Inflammatory macrophage (primary cell): ENCODE data around the gene CUL1.

Source experiments
- DNase-seq, 2 donors: peaks; one replicate each; pipeline ENCODE4 v3.0.0-alpha.2; 2020 to 2022

Gene CUL1

GRCh38 chr7:148807436-148807835 is 108.7 kb downstream of the CUL1 start:
- DNase-seq, result no peak

- no peak for DNase-seq
Measured at GRCh38 chr7:148809856-148810255, 111.2 kb downstream of the CUL1 start.

DNA sequence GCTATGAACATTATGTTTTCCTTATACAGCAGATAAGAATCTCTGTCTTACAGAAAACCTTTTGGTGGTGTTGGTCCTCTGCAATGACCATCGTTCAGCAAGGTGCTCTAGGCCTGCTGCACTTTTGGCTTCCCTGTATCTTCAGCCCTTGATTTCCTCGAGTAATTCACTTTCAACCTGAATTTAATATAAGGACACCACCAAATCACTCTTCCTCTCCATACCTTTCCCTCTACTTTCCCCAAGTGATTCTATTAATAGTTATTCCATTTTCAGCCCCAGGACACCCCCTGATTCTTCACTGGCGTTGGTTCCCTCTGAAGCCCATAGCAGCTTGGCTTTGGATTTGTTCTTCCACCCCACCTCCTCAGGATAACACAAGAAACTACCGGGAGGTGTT is 113.2 kb downstream of the CUL1 start:
- no peak for DNase-seq

GRCh38 chr7:148813890-148814289 is 115.2 kb downstream of the CUL1 start:
- no peak for DNase-seq

GRCh38 chr7:148814922-148815559 is 116.3 kb downstream of the CUL1 start:
- DNase-seq, result no peak

GRCh38 chr7:148815612-148816011 is 116.9 kb downstream of the CUL1 start:
- DNase-seq, result no peak

DNA sequence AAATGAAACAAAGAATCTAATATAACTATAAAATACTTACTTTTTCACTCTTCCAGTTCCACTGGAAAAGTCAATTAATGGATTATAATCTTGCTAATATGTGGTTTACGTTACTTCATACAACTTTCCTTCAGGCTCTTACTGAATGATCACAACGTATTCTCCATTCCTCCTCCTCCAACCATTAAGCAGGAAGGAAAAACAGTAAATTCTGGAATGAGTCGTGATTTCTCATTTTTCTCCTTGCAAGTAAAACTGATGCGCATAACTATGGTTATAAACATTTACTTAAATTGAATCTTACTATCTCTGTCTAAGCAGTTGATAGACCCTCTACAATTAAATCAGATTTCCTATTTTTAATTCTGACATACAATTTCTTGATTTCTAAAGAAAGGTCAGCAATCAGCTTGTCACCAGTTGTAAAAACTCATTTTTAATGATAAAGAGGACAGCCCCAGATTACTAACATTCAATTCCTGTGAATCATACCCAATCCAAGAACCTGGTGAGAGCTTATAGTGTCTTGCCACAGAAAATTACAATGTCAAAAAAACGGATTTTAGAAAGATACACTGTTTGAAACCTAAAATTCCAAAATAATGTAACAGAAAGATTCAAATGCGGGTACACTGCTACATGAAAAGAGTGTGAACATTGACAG is 121.1 kb downstream of the CUL1 start:
- no peak for DNase-seq

- no peak for DNase-seq
Measured at GRCh38 chr7:148821422-148821821, 122.7 kb downstream of the CUL1 start.

- DNase-seq, result no peak
Measured at GRCh38 chr7:148824864-148825263, 126.2 kb downstream of the CUL1 start.

GRCh38 chr7:148825338-148825737 is 126.6 kb downstream of the CUL1 start:
- no peak for DNase-seq

- DNase-seq, result no peak
Measured at GRCh38 chr7:148828965-148829364, 130.3 kb downstream of the CUL1 start.

GRCh38 chr7:148830897-148831692 is 132.4 kb downstream of the CUL1 start:
- DNase-seq, result no peak

GRCh38 chr7:148831782-148832181 is 133.1 kb downstream of the CUL1 start:
- no peak for DNase-seq

DNA sequence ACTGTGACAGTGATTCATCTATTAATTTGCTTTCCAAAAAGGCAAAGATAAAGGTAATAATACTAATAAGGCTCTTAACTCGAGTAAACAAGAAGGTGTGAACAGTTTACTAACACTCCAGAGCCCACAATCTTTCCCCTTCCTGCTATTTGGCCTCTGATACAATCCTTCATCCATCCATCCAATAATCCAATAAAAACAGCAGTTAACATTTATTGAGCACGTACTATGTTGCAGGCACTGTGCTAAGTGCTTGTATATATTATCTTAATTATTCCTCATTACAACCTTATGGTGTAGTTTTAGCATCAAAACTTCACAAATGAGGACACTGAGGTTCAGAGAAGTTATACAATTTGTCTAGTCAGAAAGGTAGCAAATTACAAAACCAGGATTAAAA is 135.9 kb downstream of the CUL1 start:
- DNase-seq, result no peak

- DNase-seq, result no peak
Measured at GRCh38 chr7:148835854-148836253, 137.2 kb downstream of the CUL1 start.

- no peak for DNase-seq
Measured at GRCh38 chr7:148838905-148839304, 140.2 kb downstream of the CUL1 start.

DNA sequence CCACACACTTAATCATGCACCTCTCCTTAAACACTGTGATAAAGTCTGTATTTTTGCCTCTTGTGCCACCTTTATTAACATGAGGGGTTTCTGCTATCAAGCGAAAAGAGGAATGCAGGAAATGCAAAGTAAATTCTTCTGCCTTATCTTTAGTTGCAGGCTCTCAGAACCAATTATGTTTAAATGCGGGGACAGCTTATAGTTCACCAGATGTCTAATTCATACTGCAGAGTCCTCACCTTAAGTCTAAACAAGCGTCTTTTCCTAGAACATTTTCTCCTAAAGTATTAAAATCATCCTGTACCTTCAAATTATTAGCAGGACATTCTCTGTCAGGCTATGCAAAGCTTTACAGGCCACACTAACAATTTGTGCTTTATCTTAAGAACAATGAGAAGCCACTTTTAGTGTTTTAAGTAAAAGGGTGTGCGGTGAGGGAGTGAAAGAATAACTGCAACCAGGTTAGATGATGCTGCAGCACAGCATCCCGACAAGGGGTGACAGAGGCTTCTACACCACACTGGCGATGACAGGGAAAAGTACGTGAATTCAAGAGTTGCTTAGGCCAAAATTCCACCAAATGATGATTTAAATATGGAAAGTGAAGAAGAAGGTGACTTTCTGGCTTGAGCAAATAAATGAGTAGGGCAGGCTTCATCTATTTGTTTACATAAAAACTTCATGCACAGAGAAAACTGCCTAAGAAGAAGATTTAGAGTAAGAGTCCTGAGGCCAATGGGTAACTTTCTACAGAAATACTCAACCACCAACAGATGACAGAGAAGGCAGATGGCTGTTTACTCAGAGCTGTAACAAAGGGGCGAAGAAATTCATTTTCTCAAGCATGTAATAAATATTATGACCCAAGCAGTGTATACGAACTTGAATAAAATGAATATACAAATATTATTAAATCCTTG is 149.4 kb downstream of the CUL1 start:
- DNase-seq, result no peak

- no peak for DNase-seq
Measured at GRCh38 chr7:148849393-148850098, 150.8 kb downstream of the CUL1 start.

DNA sequence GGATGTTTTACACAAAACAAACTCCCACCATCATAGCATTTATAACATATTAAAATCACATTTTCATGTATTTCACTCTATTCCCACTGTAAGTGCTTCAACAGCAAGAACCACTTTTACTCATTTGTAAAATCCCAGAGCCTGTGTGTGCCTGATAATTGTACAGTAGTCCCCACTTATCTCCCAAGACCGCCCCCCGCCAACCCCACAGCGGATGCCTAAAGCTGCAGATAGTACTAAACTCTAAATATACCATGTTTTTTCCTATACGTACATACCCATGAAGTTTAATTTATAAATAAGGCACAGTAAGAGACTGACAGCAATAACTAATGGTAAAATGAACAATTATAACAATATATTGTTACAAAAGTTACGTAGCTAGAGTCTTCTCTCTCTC is 151.9 kb downstream of the CUL1 start:
- DNase-seq, result no peak
